Liver (tissue), 9 donors: ENCODE measurements around the gene NEK2. TPM values are rescaled to one million over a fixed set of nuclear protein-coding genes. Genes with fewer than 3 reads are reported as not detected.

Experiments used
- DNase-seq: peaks from one replicate; pipeline ENCODE4 v3.0.0-alpha.2; 2017; ENCODE audit warnings: low spot score
- H3K27ac ChIP-seq, 2 donors: one replicate each; pipeline ENCODE4 v1.7.0; 2013; ENCODE audit warnings: inconsistent platforms in 2 of 2, low read length in 2 of 2, control low read depth in 1 of 2, low read depth in 1 of 2, mild to moderate bottlenecking in 1 of 2
- H3K27me3 ChIP-seq, 4 donors: one replicate each; pipeline versions ENCODE4 v1.6.1 to v1.7.0; 2013; ENCODE audit warnings: low read length in 3 of 4, inconsistent platforms in 1 of 4, mild to moderate bottlenecking in 1 of 4, moderate library complexity in 1 of 4; ENCODE audit not compliant: control insufficient read depth in 4 of 4, insufficient read depth in 4 of 4
- H3K36me3 ChIP-seq, 4 donors: one replicate each; pipeline versions ENCODE4 v1.6.1 to v1.7.0; 2013; ENCODE audit warnings: low read length in 3 of 4, mild to moderate bottlenecking in 3 of 4, low read depth in 1 of 4, moderate library complexity in 1 of 4; ENCODE audit not compliant: control insufficient read depth in 4 of 4, insufficient read depth in 3 of 4
- H3K4me1 ChIP-seq, 4 donors: one replicate each; pipeline versions ENCODE4 v1.6.1 to v1.7.0; 2013; ENCODE audit warnings: low read length in 3 of 4, mild to moderate bottlenecking in 3 of 4, moderate library complexity in 1 of 4; ENCODE audit not compliant: control insufficient read depth in 4 of 4, insufficient read depth in 4 of 4
- H3K4me3 ChIP-seq, 3 donors: one replicate each; pipeline versions ENCODE4 v1.6.1 to v1.7.0; 2013; ENCODE audit warnings: low read length in 3 of 3, control low read depth in 1 of 3, low read depth in 1 of 3, mild to moderate bottlenecking in 1 of 3
- H3K9ac ChIP-seq, 2 donors: one replicate each; pipeline ENCODE4 v1.7.0; 2013; ENCODE audit warnings: low read length in 2 of 2, mild to moderate bottlenecking in 2 of 2, moderate library complexity in 2 of 2, control low read depth in 1 of 2, low read depth in 1 of 2
- H3K9me3 ChIP-seq, 4 donors: one replicate each; pipeline versions ENCODE4 v1.6.1 to v1.7.0; 2013; ENCODE audit warnings: low read length in 3 of 4; ENCODE audit not compliant: control insufficient read depth in 4 of 4
- ATF3 ChIP-seq: IDR thresholded peaks from 2 replicates; pipeline ENCODE4 v1.6.1; 2016; ENCODE audit warnings: antibody characterized with exemption
- CTCF ChIP-seq: fragments of 150-350 bp; IDR thresholded peaks from 2 replicates; pipeline ENCODE4 v1.5.1; 2017; ENCODE audit warnings: improper control_type of control experiment, low read depth, low read length; ENCODE audit not compliant: missing input control
- EGR1 ChIP-seq, 2 donors: IDR thresholded peaks; 2 replicates each; pipeline ENCODE4 v1.6.1; 2016 to 2018; ENCODE audit warnings: antibody characterized with exemption in 2 of 2, low read depth in 2 of 2
- FOXA1 ChIP-seq: IDR thresholded peaks from 2 replicates; pipeline ENCODE4 v1.6.1; 2016; ENCODE audit warnings: antibody characterized with exemption
- FOXA2 ChIP-seq: IDR thresholded peaks from 2 replicates; pipeline ENCODE4 v1.6.1; 2016; ENCODE audit warnings: antibody characterized with exemption
- GABPA ChIP-seq, 2 donors: IDR thresholded peaks in 1 of 2; conservative IDR thresholded peaks in 1 of 2; 2 replicates each; pipeline ENCODE4 v1.6.1; 2016; ENCODE audit warnings: antibody characterized with exemption in 2 of 2, mild to moderate bottlenecking in 1 of 2, moderate library complexity in 1 of 2
- HNF4A ChIP-seq, 2 donors: conservative IDR thresholded peaks; 2 replicates each; pipeline ENCODE4 v1.6.1; 2016; ENCODE audit warnings: antibody characterized with exemption in 2 of 2, mild to moderate bottlenecking in 2 of 2
- HNF4G ChIP-seq: IDR thresholded peaks from 2 replicates; pipeline ENCODE4 v1.6.1; 2016; ENCODE audit warnings: antibody characterized with exemption
- JUND ChIP-seq, 2 donors: IDR thresholded peaks; 2 replicates each; pipeline ENCODE4 v1.6.1; 2016; ENCODE audit warnings: antibody characterized with exemption in 2 of 2
- MAX ChIP-seq: IDR thresholded peaks from 2 replicates; pipeline ENCODE4 v1.6.1; 2016; ENCODE audit warnings: antibody characterized with exemption
- NR2F2 ChIP-seq: IDR thresholded peaks from 2 replicates; pipeline ENCODE4 v1.6.1; 2016; ENCODE audit warnings: antibody characterized with exemption
- RAD21 ChIP-seq, 2 donors: IDR thresholded peaks; 2 replicates each; pipeline ENCODE4 v1.6.1; 2016; ENCODE audit warnings: antibody characterized with exemption in 2 of 2, mild to moderate bottlenecking in 2 of 2
- REST ChIP-seq: IDR thresholded peaks from 2 replicates; pipeline ENCODE4 v1.6.1; 2016; ENCODE audit warnings: antibody characterized with exemption, mild to moderate bottlenecking
- RXRA ChIP-seq, 2 donors: IDR thresholded peaks; 2 replicates each; pipeline ENCODE4 v1.6.1; 2017 to 2018; ENCODE audit warnings: antibody characterized with exemption in 2 of 2, mild to moderate bottlenecking in 1 of 2
- SP1 ChIP-seq: IDR thresholded peaks from 2 replicates; pipeline ENCODE4 v1.6.1; 2018; ENCODE audit warnings: antibody characterized with exemption, mild to moderate bottlenecking
- TAF1 ChIP-seq: conservative IDR thresholded peaks from 2 replicates; pipeline ENCODE4 v1.6.1; 2016; ENCODE audit warnings: antibody characterized with exemption, mild to moderate bottlenecking
- YY1 ChIP-seq: IDR thresholded peaks from 2 replicates; pipeline ENCODE4 v1.6.1; 2016; ENCODE audit warnings: antibody characterized with exemption, mild to moderate bottlenecking
- WGBS: extraction: QIAGEN DNeasy Blood & Tissue Kit; methylation state at CpG from one replicate; pipeline ENCODE4 v1.1.7; 2013; 5-methylcytosine and 5-hydroxymethylcytosine counted together
- polyA plus RNA-seq, 2 donors: library from polyadenylated mRNA; stranded (reverse) in 1 of 2; unstranded in 1 of 2; fragments of 200-250 nt in 1 of 2; fragments of >200 nt in 1 of 2; fragmentation: Nextera tagmentation in 1 of 2; extraction: Ambion mirVana in 1 of 2; gene quantifications; one replicate each; pipeline versions ENCODE4 v1.2.1 to v1.2.3, GENCODE V29; 2013 to 2015
- total RNA-seq, 2 donors: library from RNA; depleted of rRNA; stranded (reverse); fragments of >200 nt; gene quantifications; one replicate each; pipeline ENCODE4 v1.2.3, GENCODE V29; 2014
- donor health status: healthy.
- donor health status: healthy.
- donor health status: healthy.
- donor health status: healthy.
- donor health status: healthy.

The NEK2 gene
- total and polyA plus RNA-seq, 4 donors, result 0.29 to 25.7 (median 1.3) TPM; not detected in 1

- peaks cover 9 to 30% (median 22%) of the 10 kb centered on the region in 4 donors for H3K4me1 ChIP-seq
- no peaks in the 10 kb centered on the region for H3K9me3 ChIP-seq
- H3K36me3 ChIP-seq, result no peaks in the 10 kb centered on the region
- H3K27ac ChIP-seq, result no peak overlapping the region
- no peak overlapping the region for H3K4me3 ChIP-seq
- 82% methylated on average over 8 of the region's 8 CpGs for WGBS
- no peak overlapping the region for H3K9ac ChIP-seq
- TF ChIP-seq FOXA2 (no peak), HNF4A (conservative IDR thresholded peaks at IDR 0.05) (no peak), MAX (no peak), TAF1 (no peak), JUND (IDR thresholded peaks at IDR 0.05) (no peak), CTCF (no peak), RAD21 (IDR thresholded peaks at IDR 0.05) (no peak), NR2F2 (no peak), HNF4G (no peak), EGR1 (IDR thresholded peaks at IDR 0.05; ENCODE audit: low read depth in 2 of 2) (no peak), SP1 (no peak), YY1 (no peak)
- peak; percentile 81 for DNase-seq
- no peaks in the 10 kb centered on the region for H3K27me3 ChIP-seq
Measured at GRCh38 chr1:211613108-211613947, 62.1 kb downstream of the NEK2 start.

GRCh38 chr1:211612786-211613107 lies 62.7 kb downstream of the NEK2 start:
- no peak overlapping the region for H3K9ac ChIP-seq
- H3K4me1 ChIP-seq, result peaks cover 13 to 34% (median 25%) of the 10 kb centered on the region in 4 donors
- WGBS, result 94% methylated on average over 6 of the region's 6 CpGs
- TF ChIP-seq HNF4G, result no peak
- no peak for TF ChIP-seq REST
- no peak for TF ChIP-seq EGR1 (IDR thresholded peaks at IDR 0.05; ENCODE audit: low read depth in 2 of 2)
- no peak for TF ChIP-seq NR2F2
- TF ChIP-seq GABPA (IDR thresholded peaks at IDR 0.05 in 1 of 2, conservative IDR thresholded peaks at IDR 0.05 in 1 of 2), result no peak
- no peak for TF ChIP-seq FOXA1
- no peak for TF ChIP-seq YY1
- no peak for TF ChIP-seq MAX
- no peak for TF ChIP-seq TAF1
- TF ChIP-seq RAD21 (IDR thresholded peaks at IDR 0.05), result no peak
- TF ChIP-seq ATF3, result no peak
- no peak for TF ChIP-seq RXRA (IDR thresholded peaks at IDR 0.05)
- no peak for TF ChIP-seq HNF4A (conservative IDR thresholded peaks at IDR 0.05)
- TF ChIP-seq FOXA2, result no peak
- TF ChIP-seq CTCF, result no peak
- no peak overlapping the region for H3K27ac ChIP-seq
- DNase-seq, result no peak
- H3K27me3 ChIP-seq, result no peaks in the 10 kb centered on the region
- H3K36me3 ChIP-seq, result no peaks in the 10 kb centered on the region
- no peak overlapping the region for H3K4me3 ChIP-seq
- H3K9me3 ChIP-seq, result no peaks in the 10 kb centered on the region
